ENCODE results near the gene KMT5C. TPM values are rescaled to one million over a fixed set of nuclear protein-coding genes. Genes with fewer than 3 reads are reported as not detected.

Gene KMT5C
- total RNA-seq, 1 experiment from 2014 or later, result 63.1 TPM

- TF ChIP-seq E2F1 (CRISPR knock-in tag; IDR thresholded peaks at IDR 0.05) (no peak), NR1H2 (CRISPR knock-in tag; IDR thresholded peaks at IDR 0.05) (no peak)
Observed at GRCh38 chr19:55377356-55378131, 37.9 kb downstream of the KMT5C start (continued).

- Mint-ChIP-seq H3K4me1 (peaks cover 34% of the 10 kb centered on the region), H3K27ac (peak overlapping the region; percentile 65; the same call in 1 of the 2 replicates), H3K4me3 (no peak overlapping the region), H3K36me3 (no peaks in the 10 kb centered on the region), H3K27me3 (ENCODE audit: low read depth) (peaks cover 58% of the 10 kb centered on the region), H3K9me3 (no peaks in the 10 kb centered on the region)
- CTCF ChIA-PET, result interaction anchor here (1.5 kb wide), 1 partner anchor 40 kb away, joined by 3 read pairs; the partner anchor contains the start of gene KMT5C
- DNase-seq (ENCODE audit: low spot score) (no peak), ATAC-seq (no peak)
- TF ChIP-seq AR (CRISPR knock-in tag; IDR thresholded peaks at IDR 0.05), result no peak
- POLR2A ChIA-PET, result no interaction called here
Observed at GRCh38 chr19:55379174-55379573, 39.5 kb downstream of the KMT5C start.

GRCh38 chr19:55382013-55382412 lies 42.3 kb downstream of the KMT5C start:
- peak overlapping the region; percentile 47; the same call in 1 of the 2 replicates for H3K4me3 Mint-ChIP-seq
- H3K27me3 Mint-ChIP-seq (ENCODE audit: low read depth), result peaks cover 41% of the 10 kb centered on the region
- POLR2A ChIA-PET, result interaction anchor here (2.1 kb wide), 1 partner anchor 41 kb away, joined by 6 read pairs; no protein-coding TSS in a partner anchor
- no peak for ATAC-seq
- H3K36me3 Mint-ChIP-seq, result peaks cover 13% of the 10 kb centered on the region
- H3K9me3 Mint-ChIP-seq, result no peaks in the 10 kb centered on the region
- peaks cover 28% of the 10 kb centered on the region for H3K4me1 Mint-ChIP-seq
- no peak for DNase-seq (ENCODE audit: low spot score)
- H3K27ac Mint-ChIP-seq, result no peak overlapping the region
- CTCF ChIA-PET, result interaction anchor here (0.8 to 2.8 kb wide), 2 partner anchors 10 to 80 kb away, joined by 3 to 26 read pairs; no protein-coding TSS in a partner anchor
- TF ChIP-seq ZNF121 (CRISPR knock-in tag; IDR thresholded peaks at IDR 0.05) (no peak), EMX1 (CRISPR knock-in tag; IDR thresholded peaks at IDR 0.05) (no peak), USF1 (CRISPR knock-in tag; IDR thresholded peaks at IDR 0.05) (no peak), IRF2 (CRISPR knock-in tag; IDR thresholded peaks at IDR 0.05; ENCODE audit: borderline replicate concordance, low read depth) (no peak), FOXP4 (CRISPR knock-in tag; IDR thresholded peaks at IDR 0.05) (no peak), SMAD4 (CRISPR knock-in tag; IDR thresholded peaks at IDR 0.05) (no peak), HMGXB4 (CRISPR knock-in tag; IDR thresholded peaks at IDR 0.05) (no peak), RORB (CRISPR knock-in tag; IDR thresholded peaks at IDR 0.05) (no peak), SP1 (CRISPR knock-in tag; conservative IDR thresholded peaks at IDR 0.05) (no peak), PREB (CRISPR knock-in tag; IDR thresholded peaks at IDR 0.05; ENCODE audit: borderline replicate concordance) (no peak), MYBL2 (CRISPR knock-in tag; IDR thresholded peaks at IDR 0.05) (no peak), FOXK1 (CRISPR knock-in tag; IDR thresholded peaks at IDR 0.05) (no peak), ARID4B (CRISPR knock-in tag; IDR thresholded peaks at IDR 0.05; ENCODE audit: borderline replicate concordance) (no peak), NFE2L1 (CRISPR knock-in tag; IDR thresholded peaks at IDR 0.05) (no peak)
